Activated T-helper 1 cell treated with anti-CD3 and anti-CD28 coated beads, Interleukin-12 subunit alpha, Interleukin-12 subunit beta, Interleukin-2, Interleukin-4 antibody, amounts not matched to agents 30 ng/mL and 10 ng/mL and 1 ng/mL, durations not matched to agents 14 hours and 24 hours and 36 hours (primary cell): ENCODE measurements around the gene CCNA1. TPM values are rescaled to one million over a fixed set of nuclear protein-coding genes. Genes with fewer than 3 reads are reported as not detected.

Experiments used
- DNase-seq: peaks from one replicate; pipeline ENCODE4 v3.0.0; 2021; ENCODE audit warnings: low spot score
- H3K27ac Mint-ChIP-seq: one replicate; pipeline ENCODE4 v1.8.0; 2021; ENCODE audit warnings: mild to moderate bottlenecking, mixed read lengths
- H3K27me3 Mint-ChIP-seq: one replicate; pipeline ENCODE4 v1.8.0; 2022; ENCODE audit warnings: mild to moderate bottlenecking, moderate library complexity, mixed read lengths; ENCODE audit not compliant: insufficient read depth
- H3K36me3 Mint-ChIP-seq: one replicate; pipeline ENCODE4 v1.8.0; 2021; ENCODE audit warnings: low read depth, mixed read lengths
- H3K4me1 Mint-ChIP-seq: one replicate; pipeline ENCODE4 v1.8.0; 2021; ENCODE audit warnings: low read depth, mixed read lengths
- H3K4me3 Mint-ChIP-seq: one replicate; pipeline ENCODE4 v1.8.0; 2021; ENCODE audit warnings: mild to moderate bottlenecking, moderate library complexity, mixed read lengths
- H3K9me3 Mint-ChIP-seq: one replicate; pipeline ENCODE4 v1.8.0; 2021; ENCODE audit warnings: mixed read lengths
- intact Hi-C: fragments of 100-400 bp; cut with micrococcal nuclease; formaldehyde crosslinking; loops from one replicate; pipeline ENCODE4 v1.15.1; 2024
- total RNA-seq: library from RNA; stranded (reverse); gene quantifications from 2 replicates; pipeline ENCODE4 v1.2.3, GENCODE V29; 2022

The CCNA1 gene
- total RNA-seq, result 1.5 and 1.6 TPM in 2 replicates

- peak; percentile 16 for DNase-seq
- intact Hi-C loops, result loop anchor here (1.0 kb wide), 1 partner anchor 12 kb away; no protein-coding TSS in a partner anchor
- peaks cover 22% of the 10 kb centered on the region for H3K4me1 Mint-ChIP-seq
- H3K4me3 Mint-ChIP-seq, result peak within 1 kb of the TSS; percentile 80
- no peaks in the 10 kb centered on the region for H3K9me3 Mint-ChIP-seq
- H3K27ac Mint-ChIP-seq, result peak within 1 kb of the TSS; percentile 43
- peaks cover 59% of the 10 kb centered on the region for H3K27me3 Mint-ChIP-seq
- H3K36me3 Mint-ChIP-seq, result no peaks in the 10 kb centered on the region
Observed at GRCh38 chr13:36432106-36432544, at the start of gene CCNA1. CCNA1 (plus strand) TSS chr13:36432495; CDS start chr13:36433057, 562 bp downstream.

GRCh38 chr13:36385489-36385888 is 46.8 kb upstream of the CCNA1 start:
- Mint-ChIP-seq H3K4me3 (no peak overlapping the region), H3K4me1 (no peaks in the 10 kb centered on the region), H3K36me3 (no peaks in the 10 kb centered on the region), H3K27ac (no peak overlapping the region), H3K27me3 (peaks cover 25% of the 10 kb centered on the region), H3K9me3 (no peaks in the 10 kb centered on the region)
- intact Hi-C loops, result no loop called here
- DNase-seq, result no peak

GRCh38 chr13:36395280-36395679 is 37.0 kb upstream of the CCNA1 start:
- Mint-ChIP-seq H3K4me1 (no peaks in the 10 kb centered on the region), H3K27me3 (peaks cover 2% of the 10 kb centered on the region), H3K36me3 (no peaks in the 10 kb centered on the region), H3K4me3 (no peak overlapping the region), H3K9me3 (no peaks in the 10 kb centered on the region), H3K27ac (no peak overlapping the region)
- intact Hi-C loops, result loop anchor here (5.0 kb wide), 1 partner anchor 113 kb away; no protein-coding TSS in a partner anchor
- DNase-seq, result no peak

GRCh38 chr13:36405151-36405550 is 27.1 kb upstream of the CCNA1 start:
- no peaks in the 10 kb centered on the region for H3K4me1 Mint-ChIP-seq
- H3K9me3 Mint-ChIP-seq, result no peaks in the 10 kb centered on the region
- intact Hi-C loops, result no loop called here
- no peak overlapping the region for H3K4me3 Mint-ChIP-seq
- H3K27me3 Mint-ChIP-seq, result peaks cover 25% of the 10 kb centered on the region
- no peak overlapping the region for H3K27ac Mint-ChIP-seq
- DNase-seq, result no peak
- no peaks in the 10 kb centered on the region for H3K36me3 Mint-ChIP-seq

- no peak for DNase-seq
- Mint-ChIP-seq H3K27ac (no peak overlapping the region), H3K36me3 (no peaks in the 10 kb centered on the region), H3K4me1 (peaks cover 19% of the 10 kb centered on the region), H3K9me3 (peaks cover 17% of the 10 kb centered on the region), H3K27me3 (peaks cover 14% of the 10 kb centered on the region), H3K4me3 (no peak overlapping the region)
- intact Hi-C loops, result no loop called here
Observed at GRCh38 chr13:36412736-36413135, 19.6 kb upstream of the CCNA1 start.

GRCh38 chr13:36413161-36413560 is 19.1 kb upstream of the CCNA1 start:
- Mint-ChIP-seq H3K27ac (no peak overlapping the region), H3K9me3 (peaks cover 17% of the 10 kb centered on the region), H3K36me3 (no peaks in the 10 kb centered on the region), H3K27me3 (peaks cover 14% of the 10 kb centered on the region), H3K4me1 (peaks cover 23% of the 10 kb centered on the region), H3K4me3 (no peak overlapping the region)
- intact Hi-C loops, result no loop called here
- no peak for DNase-seq

- DNase-seq, result no peak
- intact Hi-C loops, result no loop called here
- Mint-ChIP-seq H3K27me3 (peaks cover 8% of the 10 kb centered on the region), H3K9me3 (peaks cover 17% of the 10 kb centered on the region), H3K4me1 (peaks cover 33% of the 10 kb centered on the region), H3K27ac (no peak overlapping the region), H3K36me3 (no peaks in the 10 kb centered on the region), H3K4me3 (peak overlapping the region; percentile 31)
Observed at GRCh38 chr13:36414461-36414860, 17.8 kb upstream of the CCNA1 start.

- H3K9me3 Mint-ChIP-seq, result peaks cover 17% of the 10 kb centered on the region
- intact Hi-C loops, result loop anchor here (5.0 kb wide), 1 partner anchor 120 kb away; the partner anchor contains the start of gene CCDC169
- H3K27me3 Mint-ChIP-seq, result no peaks in the 10 kb centered on the region
Observed at GRCh38 chr13:36417331-36417730, 15.0 kb upstream of the CCNA1 start.

GRCh38 chr13:36418022-36418805 is 14.1 kb upstream of the CCNA1 start:
- peaks cover 54% of the 10 kb centered on the region for H3K4me1 Mint-ChIP-seq
- peaks cover 1% of the 10 kb centered on the region for H3K36me3 Mint-ChIP-seq
- peak overlapping the region; percentile 1 for H3K4me3 Mint-ChIP-seq
- peak overlapping the region; percentile 41 for H3K27ac Mint-ChIP-seq
- intact Hi-C loops, result loop anchor here (1.0 to 5.0 kb wide), 2 partner anchors 72 to 121 kb away; partner anchors contain the start of genes CCDC169 and SPART
- DNase-seq, result no peak
- H3K9me3 Mint-ChIP-seq, result peaks cover 17% of the 10 kb centered on the region
- H3K27me3 Mint-ChIP-seq, result no peaks in the 10 kb centered on the region

More at GRCh38 chr13:36417331-36417730, 15.0 kb upstream of the CCNA1 start:
- Mint-ChIP-seq H3K4me3 (no peak overlapping the region), H3K36me3 (peaks cover 1% of the 10 kb centered on the region), H3K4me1 (peaks cover 54% of the 10 kb centered on the region), H3K27ac (no peak overlapping the region)
- DNase-seq, result no peak

- Mint-ChIP-seq H3K27ac (peak overlapping the region; percentile 46), H3K4me3 (peak overlapping the region; percentile 15), H3K4me1 (peaks cover 40% of the 10 kb centered on the region), H3K9me3 (peaks cover 12% of the 10 kb centered on the region), H3K27me3 (peaks cover 13% of the 10 kb centered on the region), H3K36me3 (peaks cover 1% of the 10 kb centered on the region)
- DNase-seq, result peak; percentile 61
- intact Hi-C loops, result loop anchor here (1.0 to 5.0 kb wide), 7 partner anchors 12 to 580 kb away; partner anchors contain the start of genes CCNA1, EXOSC8 and RFXAP
Observed at GRCh38 chr13:36420437-36420891, 11.8 kb upstream of the CCNA1 start.

- Mint-ChIP-seq H3K4me3 (peak overlapping the region; percentile 2), H3K9me3 (peaks cover 9% of the 10 kb centered on the region), H3K27ac (peak overlapping the region; percentile 9), H3K4me1 (peaks cover 40% of the 10 kb centered on the region), H3K27me3 (peaks cover 21% of the 10 kb centered on the region), H3K36me3 (peaks cover 1% of the 10 kb centered on the region)
- no peak for DNase-seq
- intact Hi-C loops, result loop anchor here (2.0 to 5.0 kb wide), 4 partner anchors 17 to 579 kb away; partner anchors contain the start of genes EXOSC8 and RFXAP
Observed at GRCh38 chr13:36421447-36421846, 10.8 kb upstream of the CCNA1 start.

GRCh38 chr13:36428086-36428485 is 4.2 kb upstream of the CCNA1 start:
- Mint-ChIP-seq H3K4me1 (peaks cover 22% of the 10 kb centered on the region), H3K27ac (no peak overlapping the region), H3K36me3 (no peaks in the 10 kb centered on the region), H3K27me3 (peaks cover 63% of the 10 kb centered on the region), H3K9me3 (peaks cover 9% of the 10 kb centered on the region), H3K4me3 (no peak overlapping the region)
- DNase-seq, result no peak
- intact Hi-C loops, result no loop called here
